ENCODE data around the gene SCUBE3. TPM values are rescaled to one million over a fixed set of nuclear protein-coding genes. Genes with fewer than 3 reads are reported as not detected.

Gene SCUBE3
- total RNA-seq, 1 experiment from 2014 or later: 0.05 TPM

DNA sequence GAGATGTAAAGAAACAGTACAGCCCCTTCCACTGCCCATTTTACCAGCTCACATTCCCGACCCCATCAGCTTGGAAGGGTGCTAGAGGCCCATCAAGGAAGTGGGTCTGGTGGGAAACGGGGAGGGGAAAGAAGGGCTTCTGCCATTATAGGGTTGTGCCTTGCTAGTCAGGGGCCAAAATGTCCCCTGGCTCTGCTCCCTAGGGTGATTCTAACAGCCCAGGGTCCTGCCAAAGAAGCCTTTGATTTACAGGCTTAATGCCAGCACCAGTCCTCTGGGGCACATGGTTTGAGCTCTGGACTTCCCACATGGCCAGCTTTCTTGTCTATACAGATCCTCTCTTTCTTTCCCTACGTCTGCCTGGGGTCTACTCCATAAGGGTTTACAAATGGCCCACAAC, 35.2 kb downstream of the SCUBE3 start (continued):
- no peak for TF ChIP-seq POLR2A (IDR thresholded peaks at IDR 0.05; ENCODE audit: borderline replicate concordance, extremely low read depth, insufficient read depth, insufficient read length)

DNA sequence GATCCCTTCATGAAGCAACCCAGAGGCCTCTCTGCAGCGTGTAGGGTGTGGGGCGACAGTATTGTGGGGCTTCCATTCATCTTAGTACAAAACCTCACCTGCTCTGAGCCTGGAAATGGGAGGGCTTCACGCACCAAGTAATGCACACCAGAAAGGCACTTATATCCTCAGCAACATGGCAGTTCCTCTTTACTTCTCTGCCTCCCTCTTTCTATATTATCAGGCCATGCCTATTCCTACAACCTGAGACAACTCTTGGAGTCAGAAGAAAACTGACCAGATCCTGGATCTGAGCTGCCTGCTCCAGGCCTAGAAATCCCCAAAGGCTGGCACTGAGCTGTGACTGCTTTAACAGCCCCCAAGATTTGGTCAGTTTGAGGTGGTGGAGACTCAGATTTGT, 38.2 kb downstream of the SCUBE3 start:
- Histone ChIP-seq H3K4me1 (ENCODE audit: control insufficient read depth in 1 of 2, insufficient read depth in 2 of 2, low read length in 2 of 2) (peaks cover 0 to 7% of the 10 kb centered on the region in 2 experiments; a peak in 1 of 4 replicates), H3K4me2 (ENCODE audit: low read length) (no peak overlapping the region), H3K4me3 (replicated peaks in 1 of 2; ENCODE audit: low read depth in 1 of 2, low read length in 2 of 2) (no peak overlapping the region), H3K9me2 (ENCODE audit: insufficient read depth) (no peaks in the 10 kb centered on the region), H2AFZ (ENCODE audit: low read depth, low read length, poor library complexity, severe bottlenecking) (no peak overlapping the region), H3K79me2 (ENCODE audit: insufficient read depth, low read length) (peaks cover 7% of the 10 kb centered on the region; the same call in 1 of the 2 replicates), H4K20me1 (ENCODE audit: insufficient read depth) (no peaks in the 10 kb centered on the region), H3K9me3 (ENCODE audit: control insufficient read depth in 1 of 2, insufficient read depth in 1 of 2, low read depth in 1 of 2, low read length in 2 of 2) (no peaks in the 10 kb centered on the region), H3K36me3 (ENCODE audit: control insufficient read depth in 1 of 2, insufficient read depth in 2 of 2, low read length in 2 of 2) (no peaks in the 10 kb centered on the region), H3K27ac (ENCODE audit: low read depth, low read length) (no peak overlapping the region), H3K27me3 (ENCODE audit: insufficient read depth, low read length) (no peaks in the 10 kb centered on the region), H3K9ac (ENCODE audit: low read length) (no peak overlapping the region)
- DNase-seq (ENCODE audit: low read depth, low spot score) (no peak), ATAC-seq (no peak)
- intact Hi-C loops (cut with micrococcal nuclease): no loop called here
- no TSS peak for BruUV-seq (replicated peaks)
- POLR2A ChIA-PET: no interaction called here
- RAD21 ChIA-PET (ENCODE audit: low non-redundant PET in 1 of 2, low total read pairs in 2 of 2, uncharacterized antibody in 2 of 2, unreplicated experiment in 2 of 2): no interaction called here
- no peak for TF ChIP-seq SP1 (IDR thresholded peaks at IDR 0.05; ENCODE audit: low read depth)
- no peak for TF ChIP-seq CEBPB (IDR thresholded peaks at IDR 0.05; ENCODE audit: low read depth)
- no peak for TF ChIP-seq POLR2A (IDR thresholded peaks at IDR 0.05; ENCODE audit: borderline replicate concordance, extremely low read depth, insufficient read depth, insufficient read length)
- TF ChIP-seq EZH2phosphoT487 (IDR thresholded peaks at IDR 0.05; ENCODE audit: borderline replicate concordance): no peak
- no peak for TF ChIP-seq RAD21 (IDR thresholded peaks at IDR 0.05; ENCODE audit: low read depth)
- TF ChIP-seq YY1 (IDR thresholded peaks at IDR 0.05; ENCODE audit: extremely low read depth, insufficient replicate concordance, low read depth, low read length): no peak
- TF ChIP-seq ELF1 (IDR thresholded peaks at IDR 0.05; ENCODE audit: borderline replicate concordance, low read depth): no peak
- no peak for TF ChIP-seq SIN3A (IDR thresholded peaks at IDR 0.05; ENCODE audit: low read depth)
- no peak for TF ChIP-seq ZNF274 (IDR thresholded peaks at IDR 0.05; ENCODE audit: low read depth, low read length)
- TF ChIP-seq, protein P1, sequence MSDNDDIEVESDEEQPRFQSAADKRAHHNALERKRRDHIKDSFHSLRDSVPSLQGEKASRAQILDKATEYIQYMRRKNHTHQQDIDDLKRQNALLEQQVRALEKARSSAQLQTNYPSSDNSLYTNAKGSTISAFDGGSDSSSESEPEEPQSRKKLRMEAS (IDR thresholded peaks at IDR 0.05): no peak
- CTCF ChIA-PET: no interaction called here

- no TSS peak for BruUV-seq (replicated peaks)
- H3K36me3 ChIP-seq (ENCODE audit: control insufficient read depth in 1 of 2, insufficient read depth in 2 of 2, low read length in 2 of 2): no peaks in the 10 kb centered on the region
- H3K27ac ChIP-seq (ENCODE audit: low read depth, low read length): no peak overlapping the region
- no peak for TF ChIP-seq CTCF (IDR thresholded peaks at IDR 0.05 in 2 of 3, conservative IDR thresholded peaks at IDR 0.05 in 1 of 3; ENCODE audit: borderline replicate concordance in 1 of 3, insufficient read depth in 1 of 3, low read depth in 2 of 3, low read length in 2 of 3)
- no peak for TF ChIP-seq EZH2phosphoT487 (IDR thresholded peaks at IDR 0.05; ENCODE audit: borderline replicate concordance)
- no peak for TF ChIP-seq JUND (IDR thresholded peaks at IDR 0.05)
- no peak for TF ChIP-seq EGR1 (IDR thresholded peaks at IDR 0.05; ENCODE audit: low read depth)
- TF ChIP-seq SP1 (IDR thresholded peaks at IDR 0.05; ENCODE audit: low read depth): no peak
- TF ChIP-seq CBX3 (IDR thresholded peaks at IDR 0.05; ENCODE audit: low read depth): no peak
- TF ChIP-seq ZFX (IDR thresholded peaks at IDR 0.05): no peak
- no peak for TF ChIP-seq CEBPB (IDR thresholded peaks at IDR 0.05; ENCODE audit: low read depth)
Observed at GRCh38 chr6:35253249-35253648, 39.5 kb downstream of the SCUBE3 start.

More at GRCh38 chr6:35253249-35253648, 39.5 kb downstream of the SCUBE3 start:
- H3K79me2 ChIP-seq (ENCODE audit: insufficient read depth, low read length): peaks cover 10% of the 10 kb centered on the region
- CTCF ChIA-PET: no interaction called here
- no peaks in the 10 kb centered on the region for H4K20me1 ChIP-seq (ENCODE audit: insufficient read depth)
- no peak overlapping the region for H2AFZ ChIP-seq (ENCODE audit: low read depth, low read length, poor library complexity, severe bottlenecking)
- peaks cover 3 to 9% of the 10 kb centered on the region in 2 experiments; a peak in 3 of 4 replicates for H3K4me1 ChIP-seq (ENCODE audit: control insufficient read depth in 1 of 2, insufficient read depth in 2 of 2, low read length in 2 of 2)
- DNase-seq (ENCODE audit: low read depth, low spot score) (no peak), ATAC-seq (no peak)
- RAD21 ChIA-PET (ENCODE audit: low non-redundant PET in 1 of 2, low total read pairs in 2 of 2, uncharacterized antibody in 2 of 2, unreplicated experiment in 2 of 2): no interaction called here
- no peak overlapping the region for H3K4me2 ChIP-seq (ENCODE audit: low read length)
- intact Hi-C loops (cut with micrococcal nuclease): no loop called here
- POLR2A ChIA-PET: no interaction called here
- H3K9me3 ChIP-seq (ENCODE audit: control insufficient read depth in 1 of 2, insufficient read depth in 1 of 2, low read depth in 1 of 2, low read length in 2 of 2): no peaks in the 10 kb centered on the region
- no peak overlapping the region for H3K9ac ChIP-seq (ENCODE audit: low read length)
- no peaks in the 10 kb centered on the region for H3K27me3 ChIP-seq (ENCODE audit: insufficient read depth, low read length)
- no peaks in the 10 kb centered on the region for H3K9me2 ChIP-seq (ENCODE audit: insufficient read depth)
- no peak overlapping the region for H3K4me3 ChIP-seq (replicated peaks in 1 of 2; ENCODE audit: low read depth in 1 of 2, low read length in 2 of 2)

Data from HCT116 (cell line).